ENCODE results near the gene SLC6A19. TPM values are rescaled to one million over a fixed set of nuclear protein-coding genes. Genes with fewer than 3 reads are reported as not detected.

Gene SLC6A19
- total RNA-seq, 1 experiment from 2014 or later: 0.29 TPM

DNA sequence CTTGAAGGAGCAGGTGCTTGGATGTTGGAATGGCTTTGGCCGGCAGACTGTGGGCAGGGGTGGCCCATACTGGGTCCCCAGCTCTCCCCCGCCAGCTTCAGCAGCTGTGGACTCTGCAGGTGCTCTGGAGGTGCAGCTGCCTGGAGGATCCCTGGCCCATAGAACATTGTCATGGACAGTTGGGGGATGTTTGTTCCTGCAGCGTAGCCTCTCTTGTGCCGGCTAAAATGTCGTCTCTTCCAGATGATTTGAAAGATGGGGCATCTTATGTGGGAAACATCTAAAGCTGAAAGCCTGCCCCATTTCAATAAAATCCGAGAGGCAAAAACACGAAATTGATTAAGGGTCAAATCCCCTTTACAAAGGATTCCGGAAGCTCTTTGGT lies 13.5 kb upstream of the SLC6A19 start:
- CTCF ChIA-PET: no interaction called here
- H3K4me3 Mint-ChIP-seq (ENCODE audit: unreplicated experiment): no peak overlapping the region
- no peaks in the 10 kb centered on the region for H3K9me3 Mint-ChIP-seq (ENCODE audit: unreplicated experiment)
- H3K36me3 Mint-ChIP-seq (ENCODE audit: insufficient read depth, unreplicated experiment): no peaks in the 10 kb centered on the region
- POLR2A ChIA-PET: no interaction called here
- no peak overlapping the region for H3K27ac Mint-ChIP-seq (ENCODE audit: unreplicated experiment)
- no peak overlapping the region for H3K4me3 ChIP-seq (ENCODE audit: low read depth, low read length)
- peaks cover 7% of the 10 kb centered on the region for H3K4me1 Mint-ChIP-seq (ENCODE audit: low read depth, unreplicated experiment)
- peaks cover 7% of the 10 kb centered on the region for H3K27me3 Mint-ChIP-seq (ENCODE audit: insufficient read depth, unreplicated experiment)
- no peak for DNase-seq
- TF ChIP-seq, protein P1, sequence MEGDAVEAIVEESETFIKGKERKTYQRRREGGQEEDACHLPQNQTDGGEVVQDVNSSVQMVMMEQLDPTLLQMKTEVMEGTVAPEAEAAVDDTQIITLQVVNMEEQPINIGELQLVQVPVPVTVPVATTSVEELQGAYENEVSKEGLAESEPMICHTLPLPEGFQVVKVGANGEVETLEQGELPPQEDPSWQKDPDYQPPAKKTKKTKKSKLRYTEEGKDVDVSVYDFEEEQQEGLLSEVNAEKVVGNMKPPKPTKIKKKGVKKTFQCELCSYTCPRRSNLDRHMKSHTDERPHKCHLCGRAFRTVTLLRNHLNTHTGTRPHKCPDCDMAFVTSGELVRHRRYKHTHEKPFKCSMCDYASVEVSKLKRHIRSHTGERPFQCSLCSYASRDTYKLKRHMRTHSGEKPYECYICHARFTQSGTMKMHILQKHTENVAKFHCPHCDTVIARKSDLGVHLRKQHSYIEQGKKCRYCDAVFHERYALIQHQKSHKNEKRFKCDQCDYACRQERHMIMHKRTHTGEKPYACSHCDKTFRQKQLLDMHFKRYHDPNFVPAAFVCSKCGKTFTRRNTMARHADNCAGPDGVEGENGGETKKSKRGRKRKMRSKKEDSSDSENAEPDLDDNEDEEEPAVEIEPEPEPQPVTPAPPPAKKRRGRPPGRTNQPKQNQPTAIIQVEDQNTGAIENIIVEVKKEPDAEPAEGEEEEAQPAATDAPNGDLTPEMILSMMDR (IDR thresholded peaks at IDR 0.05; ENCODE audit: insufficient read depth in 1 of 2, low read depth in 1 of 2, low read length in 1 of 2, severe bottlenecking in 1 of 2, unreplicated experiment in 1 of 2): no peak
- peaks cover 43% of the 10 kb centered on the region for H3K4me1 ChIP-seq
- no peaks in the 10 kb centered on the region for H3K36me3 ChIP-seq (ENCODE audit: control insufficient read depth, insufficient read depth, low read length)
- H3K9me3 ChIP-seq: no peaks in the 10 kb centered on the region
- intact Hi-C loops (cut with micrococcal nuclease; ENCODE audit: unreplicated experiment): no loop called here
- no peaks in the 10 kb centered on the region; the same call in 1 of the 2 replicates for H3K27me3 ChIP-seq (replicated peaks; ENCODE audit: control insufficient read depth, insufficient read depth, low read length)
- no TSS peak for BruUV-seq (replicated peaks)

DNA sequence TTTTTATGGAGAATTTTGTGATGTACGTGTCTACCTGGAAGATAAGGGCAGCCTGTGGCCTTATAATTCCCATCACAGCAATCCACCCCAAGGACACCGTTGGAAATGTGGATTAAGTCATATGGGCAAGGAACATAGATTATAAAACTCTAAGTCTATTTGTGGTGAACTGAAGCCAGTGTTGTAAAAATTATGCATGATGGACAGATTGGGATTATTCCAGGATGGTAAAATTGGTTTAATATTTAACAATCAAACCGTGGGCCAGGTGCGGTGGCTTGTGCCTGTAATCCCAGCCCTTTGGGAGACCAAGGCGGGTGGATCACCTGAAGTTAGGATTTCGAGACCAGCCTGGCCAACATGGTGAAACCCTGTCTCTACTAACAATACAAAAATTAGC lies 12.9 kb upstream of the SLC6A19 start:
- ChIA-PET CTCF (no interaction called here), POLR2A (no interaction called here)

DNA sequence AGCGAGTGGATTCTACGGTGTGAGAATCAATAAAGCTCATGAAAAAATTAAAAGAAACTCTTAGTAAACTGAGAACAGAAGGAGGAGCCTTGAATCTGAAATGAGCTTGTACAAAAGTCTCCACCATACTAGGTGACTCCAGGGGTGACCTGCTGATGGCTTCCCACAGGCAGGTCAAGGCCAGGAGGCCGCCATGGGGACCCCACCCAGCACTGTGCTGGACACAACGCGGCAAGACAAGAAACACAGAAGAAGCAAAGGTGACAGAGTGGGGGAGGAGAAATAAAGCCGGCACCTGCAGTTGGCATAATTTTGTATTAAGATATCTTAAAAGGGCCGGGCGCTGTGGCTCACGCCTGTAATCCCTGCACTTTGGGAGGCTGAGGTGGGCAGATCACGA lies 12.1 kb upstream of the SLC6A19 start:
- Mint-ChIP-seq H3K27me3 (ENCODE audit: insufficient read depth, unreplicated experiment) (peaks cover 7% of the 10 kb centered on the region), H3K4me3 (ENCODE audit: unreplicated experiment) (no peak overlapping the region), H3K36me3 (ENCODE audit: insufficient read depth, unreplicated experiment) (no peaks in the 10 kb centered on the region), H3K9me3 (ENCODE audit: unreplicated experiment) (no peaks in the 10 kb centered on the region), H3K4me1 (ENCODE audit: low read depth, unreplicated experiment) (peaks cover 7% of the 10 kb centered on the region), H3K27ac (ENCODE audit: unreplicated experiment) (no peak overlapping the region)
- H3K27me3 ChIP-seq (replicated peaks; ENCODE audit: control insufficient read depth, insufficient read depth, low read length): no peaks in the 10 kb centered on the region; the same call in 1 of the 2 replicates
- no peaks in the 10 kb centered on the region for H3K9me3 ChIP-seq
- POLR2A ChIA-PET: no interaction called here
- no peaks in the 10 kb centered on the region for H3K36me3 ChIP-seq (ENCODE audit: control insufficient read depth, insufficient read depth, low read length)
- BruUV-seq (replicated peaks): no TSS peak
- CTCF ChIA-PET: no interaction called here
- DNase-seq: no peak
- TF ChIP-seq, protein P1 (IDR thresholded peaks at IDR 0.05; ENCODE audit: insufficient read depth in 1 of 2, low read depth in 1 of 2, low read length in 1 of 2, severe bottlenecking in 1 of 2, unreplicated experiment in 1 of 2): no peak
- H3K4me1 ChIP-seq: peaks cover 30% of the 10 kb centered on the region
- H3K4me3 ChIP-seq (ENCODE audit: low read depth, low read length): no peak overlapping the region
- intact Hi-C loops (cut with micrococcal nuclease; ENCODE audit: unreplicated experiment): no loop called here

More for the DNA sequence above, 12.9 kb upstream of the SLC6A19 start:
- intact Hi-C loops (cut with micrococcal nuclease; ENCODE audit: unreplicated experiment): no loop called here
- Histone ChIP-seq H3K27me3 (replicated peaks; ENCODE audit: control insufficient read depth, insufficient read depth, low read length) (no peaks in the 10 kb centered on the region; the same call in 1 of the 2 replicates), H3K36me3 (ENCODE audit: control insufficient read depth, insufficient read depth, low read length) (no peaks in the 10 kb centered on the region), H3K9me3 (no peaks in the 10 kb centered on the region), H3K4me3 (ENCODE audit: low read depth, low read length) (no peak overlapping the region), H3K4me1 (peaks cover 38% of the 10 kb centered on the region)
- H3K36me3 Mint-ChIP-seq (ENCODE audit: insufficient read depth, unreplicated experiment): no peaks in the 10 kb centered on the region
- no peak overlapping the region for H3K27ac Mint-ChIP-seq (ENCODE audit: unreplicated experiment)
- no peak for DNase-seq
- TF ChIP-seq, protein P1 (IDR thresholded peaks at IDR 0.05; ENCODE audit: insufficient read depth in 1 of 2, low read depth in 1 of 2, low read length in 1 of 2, severe bottlenecking in 1 of 2, unreplicated experiment in 1 of 2): no peak
- H3K9me3 Mint-ChIP-seq (ENCODE audit: unreplicated experiment): no peaks in the 10 kb centered on the region
- H3K4me1 Mint-ChIP-seq (ENCODE audit: low read depth, unreplicated experiment): peaks cover 7% of the 10 kb centered on the region
- no TSS peak for BruUV-seq (replicated peaks)
- peaks cover 7% of the 10 kb centered on the region for H3K27me3 Mint-ChIP-seq (ENCODE audit: insufficient read depth, unreplicated experiment)
- H3K4me3 Mint-ChIP-seq (ENCODE audit: unreplicated experiment): no peak overlapping the region

Measured in Caco-2 (cell line).